A549 (cell line): Measurements from ENCODE around the gene SLC6A19. TPM values are rescaled to one million over a fixed set of nuclear protein-coding genes. Genes with fewer than 3 reads are reported as not detected.
"Not testable (repeated sequence)": the region's sequence is repeated elsewhere in the genome, so short reads cannot be mapped to it uniquely, and the experiment has no call there.

Source experiments
- ATAC-seq, 2 experiments: fragments of 200-7000 bp in 1 of 2; fragments of >200 bp in 1 of 2; cut with Nextera tagmentation in 1 of 2; cut with Tn5 transposase in 1 of 2; 3 replicates each; pipeline versions ENCODE4 v1.8.0 to v1.9.1; 2018 to 2020; ENCODE audit warnings: mild to moderate bottlenecking in 1 of 2, moderate library complexity in 1 of 2
- CTCF ChIA-PET: fragments of 300-600 bp; sonication (Branson Sonifier 250); formaldehyde crosslinking; extraction: SDS; loops from one replicate; lab custom pipeline; 2021; ENCODE audit warnings: antibody characterized with exemption, inconsistent platforms; lab: Yijun Ruan, JAX
- POLR2A ChIA-PET: fragments of 350-600 bp; formaldehyde crosslinking; extraction: SDS; loops from one replicate; lab custom pipeline; 2021; ENCODE audit warnings: antibody characterized with exemption, inconsistent platforms; lab: Yijun Ruan, JAX
- DNase-seq, 2 experiments: peaks; one replicate each; pipeline versions ENCODE4 v3.0.0 to v3.0.0-alpha.2; 2011 to 2016; ENCODE audit warnings: low read depth in 1 of 2, low spot score in 1 of 2
- FAIRE-seq: peaks from 2 replicates; lab custom pipeline; 2011; peaks lifted over from hg19 to GRCh38; lab: Jason Lieb, UNC
- H3K27ac ChIP-seq, 2 experiments: fragments of >200 bp; sonication (Bioruptor Twin); formaldehyde crosslinking; 3 replicates each; pipeline ENCODE4 v1.5.1; 2016 to 2017
- H3K4me1 ChIP-seq: fragments of >200 bp; sonication (Bioruptor Twin); formaldehyde crosslinking; 3 replicates; pipeline ENCODE4 v1.6.1; 2016
- H3K4me2 ChIP-seq: fragments of >200 bp; sonication (Bioruptor Twin); formaldehyde crosslinking; 3 replicates; pipeline ENCODE4 v1.6.1; 2016
- H3K4me3 ChIP-seq: fragments of >200 bp; sonication (Bioruptor Twin); formaldehyde crosslinking; 3 replicates; pipeline ENCODE4 v1.5.1; 2016
- H3K9me3 ChIP-seq: fragments of >200 bp; sonication (Bioruptor Twin); formaldehyde crosslinking; 3 replicates; pipeline ENCODE4 v1.6.1; 2016
- ATOH8 ChIP-seq: fragments of 250-450 bp; sonication (Bioruptor Pico); IDR thresholded peaks from 2 replicates; pipeline ENCODE4 v1.5.0; 2020; ENCODE audit warnings: low read depth, mild to moderate bottlenecking, moderate library complexity
- BHLHE40 ChIP-seq: IDR thresholded peaks from 2 replicates; pipeline ENCODE4 v1.6.1; 2012; ENCODE audit warnings: low read depth, low read length, inconsistent platforms
- CHD4 ChIP-seq: fragments of 200-600 bp; sonication (generic); IDR thresholded peaks from 2 replicates; pipeline ENCODE4 v1.6.1; 2016; ENCODE audit warnings: antibody characterized with exemption, mild to moderate bottlenecking, borderline replicate concordance
- EP300 ChIP-seq, 2 experiments: fragments of >200 bp; sonication (Bioruptor Twin); formaldehyde crosslinking; IDR thresholded peaks; 2 replicates in 1 of 2; 3 replicates in 1 of 2; pipeline ENCODE4 v1.6.1; 2016 to 2017
- FOSL2 ChIP-seq, 2 experiments: fragments of 450-650 bp in 1 of 2; fragments of >200 bp in 1 of 2; sonication (Bioruptor Twin) in 1 of 2; formaldehyde crosslinking; IDR thresholded peaks; 2 replicates each; pipeline versions ENCODE4 v1.5.0 to v1.6.1; 2016 to 2020; ENCODE audit warnings: mild to moderate bottlenecking in 1 of 2, moderate library complexity in 1 of 2
- HDAC2 ChIP-seq: fragments of 200-600 bp; sonication (generic); IDR thresholded peaks from 2 replicates; pipeline ENCODE4 v1.6.1; 2016
- HES2 ChIP-seq: fragments of >200 bp; sonication (Bioruptor Twin); formaldehyde crosslinking; IDR thresholded peaks from 2 replicates; pipeline ENCODE4 v1.6.1; 2016
- HEYL ChIP-seq: fragments of 250-450 bp; sonication (Bioruptor Pico); IDR thresholded peaks from 2 replicates; pipeline ENCODE4 v1.8.0; 2021; ENCODE audit warnings: mild to moderate bottlenecking, moderate library complexity
- HMGXB4 ChIP-seq: fragments of 250-450 bp; sonication (Bioruptor Pico); IDR thresholded peaks from 2 replicates; pipeline ENCODE4 v1.5.0; 2021; ENCODE audit warnings: mild to moderate bottlenecking, moderate library complexity, borderline replicate concordance
- MAZ ChIP-seq: fragments of 150-350 bp; IDR thresholded peaks from 2 replicates; pipeline ENCODE4 v1.6.1; 2014; ENCODE audit warnings: antibody characterized with exemption, low read depth, low read length, borderline replicate concordance
- NR3C1 ChIP-seq: fragments of >200 bp; sonication (Bioruptor Twin); formaldehyde crosslinking; IDR thresholded peaks from 3 replicates; pipeline ENCODE4 v1.6.1; 2017
- PBX3 ChIP-seq: IDR thresholded peaks from 2 replicates; pipeline ENCODE4 v1.6.1; 2012
- POLR2A ChIP-seq: IDR thresholded peaks from 2 replicates; pipeline ENCODE4 v1.6.1; 2012; ENCODE audit warnings: mild to moderate bottlenecking, low read length
- RAD21 ChIP-seq, 2 experiments: fragments of >200 bp in 1 of 2; sonication (Bioruptor Twin) in 1 of 2; formaldehyde crosslinking in 1 of 2; IDR thresholded peaks in 1 of 2; conservative IDR thresholded peaks in 1 of 2; 2 replicates in 1 of 2; 3 replicates in 1 of 2; pipeline ENCODE4 v1.6.1; 2012 to 2018; ENCODE audit warnings: inconsistent platforms in 1 of 2
- USF2 ChIP-seq: fragments of 450-650 bp; IDR thresholded peaks from 2 replicates; pipeline ENCODE4 v1.6.1; 2014; ENCODE audit warnings: antibody characterized with exemption
- ZSCAN20 ChIP-seq: fragments of 250-450 bp; sonication (Bioruptor Pico); IDR thresholded peaks from 2 replicates; pipeline ENCODE4 v1.8.0; 2022; ENCODE audit warnings: mild to moderate bottlenecking, moderate library complexity
- WGBS: methylation state at CpG from one replicate; pipeline ENCODE4 v1.1.6; 2017; ENCODE audit errors: missing lambda C conversion rate; 5-methylcytosine and 5-hydroxymethylcytosine counted together
- polyA plus RNA-seq, 4 experiments: library from polyadenylated mRNA; depleted of rRNA in 3 of 4; stranded (reverse); fragments of >200 nt; fragmentation: RNase III in 1 of 4; extraction: RNeasy Plus Mini Kit Qiagen cat#74134 plus additional on column Dnase treatment in 1 of 4; gene quantifications; 2 replicates in 3 of 4; 3 replicates in 1 of 4; pipeline ENCODE4 v1.2.3, GENCODE V29; 2011 to 2017

SLC6A19 gene
- polyA plus RNA-seq, 2 of the 4 experiments (the other 2 are of a cell fraction), result 0.01 TPM; not detected in 1

GRCh38 chr5:1226839-1227581 is 25.6 kb downstream of the SLC6A19 start:
- Histone ChIP-seq H3K9me3 (no peaks in the 10 kb centered on the region), H3K4me2 (no peak overlapping the region), H3K4me3 (no peak overlapping the region), H3K4me1 (no peaks in the 10 kb centered on the region), H3K27ac (no peak overlapping the region)
- WGBS, result 72% methylated on average over 33 of the region's 50 CpGs
- DNase-seq (no peak), FAIRE-seq (no peak), ATAC-seq (no peak)
- TF ChIP-seq USF2 (no peak), HES2 (no peak)
- POLR2A ChIA-PET, result no interaction called here
- CTCF ChIA-PET, result interaction anchor here (1.0 kb wide), 1 partner anchor 87 kb away, joined by 3 read pairs; no protein-coding TSS in a partner anchor

- H3K9me3 ChIP-seq, result no peaks in the 10 kb centered on the region
- FAIRE-seq (no peak), DNase-seq (no peak), ATAC-seq (no peak)
- no peak overlapping the region for H3K27ac ChIP-seq
- TF ChIP-seq FOSL2 (IDR thresholded peaks at IDR 0.05) (no peak), FOSL2 (CRISPR knock-in tag; IDR thresholded peaks at IDR 0.05) (no peak), ATOH8 (CRISPR knock-in tag) (no peak), ZSCAN20 (no peak), RAD21 (conservative IDR thresholded peaks at IDR 0.05 in 1 of 2, IDR thresholded peaks at IDR 0.05 in 1 of 2) (no peak), HMGXB4 (CRISPR knock-in tag) (no peak), MAZ (no peak), CHD4 (no peak), PBX3 (no peak), HEYL (no peak), EP300 (IDR thresholded peaks at IDR 0.05) (no peak)
- WGBS, result 53% methylated on average over 14 of the region's 14 CpGs
- no peaks in the 10 kb centered on the region for H3K4me1 ChIP-seq
- H3K4me2 ChIP-seq, result no peak overlapping the region
- ChIA-PET CTCF (interaction anchor here (1.0 to 1.4 kb wide), 2 partner anchors 87 to 417 kb away, joined by 3 to 5 read pairs; no protein-coding TSS in a partner anchor), POLR2A (no interaction called here)
- H3K4me3 ChIP-seq, result no peak overlapping the region
These were observed 26.3 kb downstream of the SLC6A19 start for GRCh38 chr5:1227667-1228066.

- ATAC-seq (no peak), DNase-seq (no peak), FAIRE-seq (no peak)
- H3K4me3 ChIP-seq, result no peak overlapping the region
- TF ChIP-seq POLR2A, result no peak
- no peak for TF ChIP-seq BHLHE40
- no peak for TF ChIP-seq HDAC2
- TF ChIP-seq NR3C1, result no peak
- no peak overlapping the region for H3K4me2 ChIP-seq
- 43% methylated on average over 15 of the region's 15 CpGs for WGBS
- no peaks in the 10 kb centered on the region for H3K9me3 ChIP-seq
- no peaks in the 10 kb centered on the region for H3K4me1 ChIP-seq
- no peak overlapping the region for H3K27ac ChIP-seq
- CTCF ChIA-PET, result interaction anchor here (1.0 to 1.4 kb wide), 2 partner anchors 88 to 417 kb away, joined by 3 to 5 read pairs; no protein-coding TSS in a partner anchor
- POLR2A ChIA-PET, result no interaction called here
These were observed 26.7 kb downstream of the SLC6A19 start for GRCh38 chr5:1228120-1228519.

GRCh38 chr5:1229023-1229422 is 27.6 kb downstream of the SLC6A19 start:
- 69% methylated on average over 11 of the region's 11 CpGs for WGBS
- DNase-seq, H3K27ac ChIP-seq, H3K4me1 ChIP-seq, ATAC-seq, H3K4me3 ChIP-seq, H3K9me3 ChIP-seq, H3K4me2 ChIP-seq, FAIRE-seq, POLR2A ChIA-PET: not testable (repeated sequence)
- CTCF ChIA-PET, result interaction anchor here (1.4 kb wide), 1 partner anchor 416 kb away, joined by 5 read pairs; no protein-coding TSS in a partner anchor
